GM19468 (cell line): ENCODE measurements around the gene TMEM54.

Experiments used
- ATAC-seq: cut with Tn5 transposase; IDR thresholded peaks from one replicate; pipeline ENCODE4 v1.9.1; 2021; ENCODE audit warnings: mild to moderate bottlenecking, moderate library complexity, moderate number of reproducible peaks; ENCODE audit not compliant: unreplicated experiment; ENCODE audit errors: extremely low read depth

TMEM54 gene

GRCh38 chr1:32883338-32884031 is 17.7 kb downstream of the TMEM54 start:
- no peak for ATAC-seq

- no peak for ATAC-seq
Measured at GRCh38 chr1:32881871-32882850, 19.0 kb downstream of the TMEM54 start.

- no peak for ATAC-seq
Measured at GRCh38 chr1:32881291-32881690, 19.9 kb downstream of the TMEM54 start.

- no peak for ATAC-seq
Measured at GRCh38 chr1:32878637-32879041, 22.6 kb downstream of the TMEM54 start.

- no peak for ATAC-seq
Measured at GRCh38 chr1:32878183-32878582, 23.0 kb downstream of the TMEM54 start.

- no peak for ATAC-seq
Measured at GRCh38 chr1:32877211-32878110, 23.7 kb downstream of the TMEM54 start.

- ATAC-seq: no peak
Measured at GRCh38 chr1:32876341-32877210, 24.6 kb downstream of the TMEM54 start.

GRCh38 chr1:32874860-32875752 is 26.1 kb downstream of the TMEM54 start:
- ATAC-seq: no peak

GRCh38 chr1:32873484-32873883 is 27.7 kb downstream of the TMEM54 start:
- ATAC-seq: no peak

GRCh38 chr1:32872192-32872460 is 29.1 kb downstream of the TMEM54 start:
- ATAC-seq: no peak

- ATAC-seq: no peak
Measured at GRCh38 chr1:32871364-32872191, 29.6 kb downstream of the TMEM54 start.

- ATAC-seq: no peak
Measured at GRCh38 chr1:32870615-32871363, 30.4 kb downstream of the TMEM54 start, which contains the start of gene FNDC5. TSS of gene FNDC5 (minus strand) at chr1:32870912.

GRCh38 chr1:32869923-32870614 is 31.1 kb downstream of the TMEM54 start:
- no peak for ATAC-seq

GRCh38 chr1:32868806-32869455 is 32.3 kb downstream of the TMEM54 start:
- ATAC-seq: no peak

GRCh38 chr1:32868085-32868484 is 33.1 kb downstream of the TMEM54 start:
- ATAC-seq: no peak

GRCh38 chr1:32867671-32868070 is 33.5 kb downstream of the TMEM54 start:
- ATAC-seq: no peak
